Tibial artery (tissue), 4 donors: Measurements from ENCODE around the gene TMEM204.

ENCODE experiments used
- DNase-seq, 2 donors: peaks; one replicate each; pipeline ENCODE4 v3.0.0-alpha.2; 2019
- H3K27ac ChIP-seq, 2 donors: fragments of 200-600 bp; sonication (generic) in 1 of 2; 1 replicate in 1 of 2; 2 replicates in 1 of 2; pipeline ENCODE4 v1.5.1; 2018 to 2019; ENCODE audit warnings: mild to moderate bottlenecking in 1 of 2
- H3K27me3 ChIP-seq, 2 donors: fragments of 200-600 bp; sonication (generic) in 1 of 2; one replicate each; pipeline versions ENCODE4 v1.5.1 to v1.6.0; 2016 to 2019
- H3K36me3 ChIP-seq, 3 donors: fragments of 200-600 bp; sonication (generic) in 2 of 3; one replicate each; pipeline ENCODE4 v1.5.1; 2016 to 2019; ENCODE audit warnings: mild to moderate bottlenecking in 2 of 3
- H3K4me1 ChIP-seq, 4 donors: fragments of 200-600 bp; sonication (generic) in 2 of 4; 1 replicate in 3 of 4; 2 replicates in 1 of 4; pipeline ENCODE4 v1.5.1; 2016 to 2019
- H3K4me3 ChIP-seq, 2 donors: fragments of 200-600 bp; sonication (generic) in 1 of 2; 1 replicate in 1 of 2; 2 replicates in 1 of 2; pipeline ENCODE4 v1.5.1; 2018 to 2019; ENCODE audit warnings: mild to moderate bottlenecking in 2 of 2
- H3K9me3 ChIP-seq, 3 donors: fragments of 200-600 bp; sonication (generic) in 1 of 3; one replicate each; pipeline ENCODE4 v1.5.1; 2016 to 2019
- intact Hi-C: fragments of 100-400 bp; cut with DNase I; formaldehyde crosslinking; loops from one replicate; pipeline ENCODE4 v1.15.0; 2023; ENCODE audit warnings: low total_unique reads
- TF ChIP-seq, protein P1 (sequence below), 2 experiments: fragments of 200-600 bp in 1 of 2; fragments of 450-650 bp in 1 of 2; IDR thresholded peaks; one replicate each; pipeline ENCODE4 v1.5.1; 2017 to 2019; ENCODE audit warnings: antibody characterized with exemption in 2 of 2, mild to moderate bottlenecking in 1 of 2, moderate library complexity in 1 of 2

The TMEM204 gene

DNA sequence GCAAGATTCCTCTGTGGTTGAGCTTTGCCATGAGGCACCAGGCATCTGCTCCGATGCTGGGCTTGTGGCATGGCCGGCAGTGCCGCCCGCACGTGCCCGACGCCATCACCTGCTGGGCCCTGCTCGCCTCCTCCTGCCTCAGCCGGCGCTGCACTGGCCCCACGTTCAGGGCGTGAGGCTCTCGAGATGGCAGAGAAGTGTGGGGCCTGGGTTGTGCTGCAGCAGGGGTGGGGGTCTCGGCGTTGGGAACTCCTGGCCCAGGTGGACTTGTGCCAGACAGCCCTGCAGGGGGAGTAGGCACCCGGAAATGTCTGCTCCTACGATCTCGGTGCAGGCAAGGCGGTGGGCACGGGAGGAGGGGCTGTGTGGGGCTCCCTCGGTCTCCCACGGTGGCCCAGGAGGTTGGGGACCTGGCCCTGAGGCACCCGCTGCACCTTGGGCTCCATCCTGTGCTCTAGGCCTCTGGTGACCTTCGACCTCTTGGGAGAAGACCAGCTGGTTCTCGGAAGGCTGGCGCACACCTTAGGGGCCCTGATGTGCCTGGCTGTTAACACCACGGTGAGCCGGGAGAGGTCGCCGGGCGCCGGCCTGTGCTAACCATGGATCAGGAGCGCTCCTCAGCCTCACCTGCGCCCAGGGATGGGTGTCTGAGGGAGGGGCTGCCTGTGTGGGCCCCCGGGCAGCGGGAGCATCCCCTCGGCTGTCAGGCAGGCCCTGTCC lies 26.8 kb upstream of the TMEM204 start:
- Histone ChIP-seq H3K36me3 (peaks cover 16 to 90% (median 36%) of the 10 kb centered on the region in 3 donors), H3K4me1 (peaks cover 16 to 29% (median 21%) of the 10 kb centered on the region in 4 donors), H3K27ac (no peak overlapping the region), H3K9me3 (no peaks in the 10 kb centered on the region), H3K27me3 (no peaks in the 10 kb centered on the region), H3K4me3 (no peak overlapping the region)
- no peak for DNase-seq
- TF ChIP-seq, protein P1, sequence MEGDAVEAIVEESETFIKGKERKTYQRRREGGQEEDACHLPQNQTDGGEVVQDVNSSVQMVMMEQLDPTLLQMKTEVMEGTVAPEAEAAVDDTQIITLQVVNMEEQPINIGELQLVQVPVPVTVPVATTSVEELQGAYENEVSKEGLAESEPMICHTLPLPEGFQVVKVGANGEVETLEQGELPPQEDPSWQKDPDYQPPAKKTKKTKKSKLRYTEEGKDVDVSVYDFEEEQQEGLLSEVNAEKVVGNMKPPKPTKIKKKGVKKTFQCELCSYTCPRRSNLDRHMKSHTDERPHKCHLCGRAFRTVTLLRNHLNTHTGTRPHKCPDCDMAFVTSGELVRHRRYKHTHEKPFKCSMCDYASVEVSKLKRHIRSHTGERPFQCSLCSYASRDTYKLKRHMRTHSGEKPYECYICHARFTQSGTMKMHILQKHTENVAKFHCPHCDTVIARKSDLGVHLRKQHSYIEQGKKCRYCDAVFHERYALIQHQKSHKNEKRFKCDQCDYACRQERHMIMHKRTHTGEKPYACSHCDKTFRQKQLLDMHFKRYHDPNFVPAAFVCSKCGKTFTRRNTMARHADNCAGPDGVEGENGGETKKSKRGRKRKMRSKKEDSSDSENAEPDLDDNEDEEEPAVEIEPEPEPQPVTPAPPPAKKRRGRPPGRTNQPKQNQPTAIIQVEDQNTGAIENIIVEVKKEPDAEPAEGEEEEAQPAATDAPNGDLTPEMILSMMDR (IDR thresholded peaks at IDR 0.05), result no peak
- intact Hi-C loops, result no loop called here

DNA sequence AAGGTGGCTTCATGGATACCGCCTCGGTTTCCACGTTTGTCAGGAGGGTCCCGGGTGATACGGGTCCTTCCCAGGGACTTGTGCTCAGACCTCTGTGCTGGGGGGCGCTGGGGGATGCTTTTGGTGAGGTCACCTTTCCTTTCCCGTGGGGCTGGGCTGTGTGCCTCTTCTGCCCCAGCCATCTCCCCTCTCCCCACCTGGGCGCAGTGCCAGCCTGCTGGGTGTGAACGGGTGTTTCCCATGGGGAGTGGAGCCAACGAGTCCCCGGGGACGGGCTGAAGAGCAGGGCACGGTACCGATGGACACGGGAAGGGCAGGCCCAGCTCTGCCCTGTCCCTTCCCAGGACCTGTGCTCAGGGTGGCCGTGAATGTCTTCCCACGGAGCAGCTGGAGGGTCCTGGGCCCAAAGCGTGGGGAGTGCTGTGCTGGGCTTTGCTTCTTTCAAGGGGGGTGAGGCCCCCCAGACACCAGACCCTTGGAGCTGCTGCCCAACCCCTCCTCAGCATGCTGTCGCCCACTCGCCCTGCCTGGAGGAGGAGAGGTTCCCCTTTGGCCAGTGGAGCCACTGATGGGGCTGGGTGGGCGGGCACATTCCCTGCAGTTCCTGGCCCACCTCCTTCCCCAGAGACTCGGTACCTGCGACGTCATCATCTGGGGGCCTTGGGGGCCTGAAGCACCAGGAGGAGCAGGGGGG lies 24.8 kb upstream of the TMEM204 start:
- intact Hi-C loops, result no loop called here
- no peaks in the 10 kb centered on the region for H3K9me3 ChIP-seq
- H3K36me3 ChIP-seq, result peaks cover 0 to 70% (median 23%) of the 10 kb centered on the region in 3 donors
- peaks cover 16 to 29% (median 21%) of the 10 kb centered on the region in 4 donors for H3K4me1 ChIP-seq
- peak overlapping the region; percentile 87 to 89 for H3K27ac ChIP-seq
- H3K4me3 ChIP-seq, result no peak overlapping the region
- TF ChIP-seq, protein P1 (IDR thresholded peaks at IDR 0.05), result no peak
- H3K27me3 ChIP-seq, result no peaks in the 10 kb centered on the region
- DNase-seq, result no peak

DNA sequence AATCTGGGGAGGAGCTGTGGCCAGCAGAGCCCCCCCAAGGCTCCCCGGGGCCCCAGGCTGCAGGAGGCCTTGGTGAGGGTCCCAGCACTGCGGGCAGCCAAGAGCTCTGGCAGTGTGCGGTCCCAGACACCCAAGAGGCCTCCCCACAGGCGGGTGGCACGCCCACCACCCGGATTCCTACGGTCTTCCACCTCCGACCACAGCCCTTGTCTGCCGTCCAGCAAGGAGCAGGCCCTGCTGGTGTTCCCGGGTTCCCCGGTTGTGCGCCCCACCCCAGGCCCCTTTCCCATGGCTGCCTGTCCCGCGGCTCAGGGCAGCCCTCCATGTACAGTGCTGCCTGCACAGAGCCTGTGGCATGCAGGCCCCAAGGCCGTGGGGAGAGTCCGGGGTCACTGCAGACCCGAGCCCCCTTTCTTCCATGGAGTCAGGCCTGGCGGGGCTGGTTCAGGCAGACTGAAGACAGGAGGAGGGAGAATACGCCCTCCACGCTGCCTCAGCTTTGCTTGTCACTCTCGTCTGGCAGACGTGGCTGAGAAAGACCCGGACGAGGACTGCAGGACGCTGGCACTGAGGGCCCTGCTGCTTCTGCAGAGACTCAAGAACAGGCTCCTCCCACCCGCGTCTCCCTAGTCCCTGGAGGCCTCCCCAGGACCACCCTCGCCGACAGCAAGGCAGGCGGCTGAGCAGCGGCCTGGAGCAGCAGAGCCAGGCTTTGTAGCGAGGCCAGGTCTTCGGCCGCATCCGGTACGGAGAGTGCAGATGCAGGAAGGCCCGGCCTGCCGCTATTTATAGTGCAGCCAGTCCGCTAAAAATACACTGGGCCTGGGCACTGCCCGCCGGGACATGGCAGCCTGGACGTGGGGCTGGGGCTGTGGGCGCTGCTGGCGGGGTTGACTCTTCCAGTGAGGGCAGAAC lies 23.9 kb upstream of the TMEM204 start:
- DNase-seq, result peak; percentile 60 to 96
- intact Hi-C loops, result no loop called here
- H3K4me1 ChIP-seq, result peaks cover 16 to 29% (median 21%) of the 10 kb centered on the region in 4 donors
- H3K36me3 ChIP-seq, result peaks cover 6 to 68% (median 27%) of the 10 kb centered on the region in 3 donors
- TF ChIP-seq, protein P1 (IDR thresholded peaks at IDR 0.05), result no peak
- H3K9me3 ChIP-seq, result no peaks in the 10 kb centered on the region
- H3K27me3 ChIP-seq, result no peaks in the 10 kb centered on the region
- peak overlapping the region; percentile 87 to 89 for H3K27ac ChIP-seq
- peak overlapping the region in 1 of 2 donors; percentile 28 for H3K4me3 ChIP-seq

DNA sequence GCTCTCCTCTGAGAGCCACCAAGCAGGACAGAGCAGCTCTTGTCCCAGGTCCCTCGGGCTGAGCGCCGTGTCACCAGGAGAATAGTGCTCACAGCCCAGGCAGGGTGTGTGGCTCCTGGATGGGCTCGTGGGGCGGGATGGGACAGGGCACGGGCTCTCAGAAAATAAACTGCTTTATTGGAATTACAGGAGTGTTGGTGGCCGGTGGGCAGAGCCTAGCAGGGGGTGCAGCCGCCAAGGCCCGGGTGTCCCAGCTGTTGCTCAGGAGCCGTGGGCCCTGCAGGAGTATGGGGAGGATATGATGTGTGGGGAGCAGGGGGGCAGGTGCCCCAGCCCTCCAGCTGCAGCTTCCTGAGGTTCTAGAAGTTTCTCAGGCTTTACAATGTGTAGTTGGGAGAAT lies 23.2 kb upstream of the TMEM204 start:
- DNase-seq, result no peak
- TF ChIP-seq, protein P1 (IDR thresholded peaks at IDR 0.05), result no peak
- peak overlapping the region in 1 of 2 donors; percentile 28 for H3K4me3 ChIP-seq
- peak overlapping the region; percentile 87 to 89 for H3K27ac ChIP-seq
- intact Hi-C loops, result no loop called here
- peaks cover 7 to 63% (median 28%) of the 10 kb centered on the region in 3 donors for H3K36me3 ChIP-seq
- no peaks in the 10 kb centered on the region for H3K9me3 ChIP-seq
- H3K27me3 ChIP-seq, result no peaks in the 10 kb centered on the region
- peaks cover 16 to 29% (median 21%) of the 10 kb centered on the region in 4 donors for H3K4me1 ChIP-seq

DNA sequence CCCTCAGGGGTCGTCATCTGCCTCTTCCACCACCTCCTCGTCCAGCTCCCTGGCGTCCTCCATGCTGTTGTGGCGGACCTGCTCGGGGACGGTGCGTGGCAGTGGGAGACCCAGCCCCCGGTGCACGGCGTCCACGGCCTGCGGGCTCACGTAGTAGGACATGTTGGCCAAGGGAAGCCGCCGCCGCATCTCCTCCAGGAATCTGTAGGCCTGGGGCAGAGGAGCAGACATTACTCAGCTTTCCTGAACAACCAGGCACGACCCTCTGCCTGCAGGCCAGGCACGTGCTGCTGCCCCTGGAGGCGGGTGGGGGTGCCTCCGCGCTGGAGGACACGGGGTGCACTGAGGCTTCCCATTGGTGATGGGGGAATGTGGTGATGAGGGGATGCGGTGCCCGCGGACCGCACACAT lies 22.5 kb upstream of the TMEM204 start:
- Histone ChIP-seq H3K4me3 (no peak overlapping the region), H3K36me3 (peaks cover 7 to 56% (median 24%) of the 10 kb centered on the region in 3 donors), H3K27ac (peak overlapping the region; percentile 87 to 89), H3K27me3 (no peaks in the 10 kb centered on the region), H3K4me1 (peaks cover 16 to 29% (median 21%) of the 10 kb centered on the region in 4 donors), H3K9me3 (no peaks in the 10 kb centered on the region)
- intact Hi-C loops, result no loop called here
- no peak for DNase-seq
- TF ChIP-seq, protein P1 (IDR thresholded peaks at IDR 0.05), result no peak
